Endothelial cell (in vitro differentiated cells): ENCODE results near the gene AHRR. TPM values are rescaled to one million over a fixed set of nuclear protein-coding genes. Genes with fewer than 3 reads are reported as not detected.
"Not testable (repeated sequence)": the region's sequence is repeated elsewhere in the genome, so short reads cannot be mapped to it uniquely, and the experiment has no call there.

Experiments
- DNase-seq: peaks from one replicate; pipeline ENCODE4 v3.0.0; 2021; ENCODE audit warnings: low spot score
- H3K27ac Mint-ChIP-seq: one replicate; pipeline ENCODE4 v1.8.0; 2021; ENCODE audit warnings: mixed read lengths, inconsistent platforms; ENCODE audit not compliant: unreplicated experiment
- H3K27me3 Mint-ChIP-seq: one replicate; pipeline ENCODE4 v1.8.0; 2021; ENCODE audit warnings: mild to moderate bottlenecking, moderate library complexity, mixed read lengths, inconsistent platforms; ENCODE audit not compliant: unreplicated experiment
- H3K36me3 Mint-ChIP-seq: one replicate; pipeline ENCODE4 v1.8.0; 2021; ENCODE audit warnings: mild to moderate bottlenecking, low read depth, mixed read lengths, inconsistent platforms; ENCODE audit not compliant: unreplicated experiment
- H3K4me1 Mint-ChIP-seq: one replicate; pipeline ENCODE4 v1.8.0; 2021; ENCODE audit warnings: mild to moderate bottlenecking, mixed read lengths, inconsistent platforms; ENCODE audit not compliant: unreplicated experiment
- H3K4me3 Mint-ChIP-seq: one replicate; pipeline ENCODE4 v1.8.0; 2021; ENCODE audit warnings: mild to moderate bottlenecking, mixed read lengths, inconsistent platforms; ENCODE audit not compliant: unreplicated experiment
- H3K9me3 Mint-ChIP-seq: one replicate; pipeline ENCODE4 v1.8.0; 2021; ENCODE audit warnings: mixed read lengths, inconsistent platforms; ENCODE audit not compliant: unreplicated experiment
- total RNA-seq: library from RNA; stranded (reverse); fragmentation: NEBNext Ultra II Directional; extraction: Animal tissue kit (Norgen Biotek cat#: 25700); gene quantifications from one replicate; pipeline ENCODE4 v1.2.1, GENCODE V29; 2021; ENCODE audit not compliant: unreplicated experiment
- TF ChIP-seq, protein P1 (sequence below): fragments of 200-600 bp; sonication (generic); IDR thresholded peaks from one replicate; pipeline ENCODE4 v1.5.0; 2021; ENCODE audit warnings: antibody characterized with exemption; ENCODE audit not compliant: unreplicated experiment

The AHRR gene
- total RNA-seq, 1 donor from 2014 or later: 8.7 TPM

DNA sequence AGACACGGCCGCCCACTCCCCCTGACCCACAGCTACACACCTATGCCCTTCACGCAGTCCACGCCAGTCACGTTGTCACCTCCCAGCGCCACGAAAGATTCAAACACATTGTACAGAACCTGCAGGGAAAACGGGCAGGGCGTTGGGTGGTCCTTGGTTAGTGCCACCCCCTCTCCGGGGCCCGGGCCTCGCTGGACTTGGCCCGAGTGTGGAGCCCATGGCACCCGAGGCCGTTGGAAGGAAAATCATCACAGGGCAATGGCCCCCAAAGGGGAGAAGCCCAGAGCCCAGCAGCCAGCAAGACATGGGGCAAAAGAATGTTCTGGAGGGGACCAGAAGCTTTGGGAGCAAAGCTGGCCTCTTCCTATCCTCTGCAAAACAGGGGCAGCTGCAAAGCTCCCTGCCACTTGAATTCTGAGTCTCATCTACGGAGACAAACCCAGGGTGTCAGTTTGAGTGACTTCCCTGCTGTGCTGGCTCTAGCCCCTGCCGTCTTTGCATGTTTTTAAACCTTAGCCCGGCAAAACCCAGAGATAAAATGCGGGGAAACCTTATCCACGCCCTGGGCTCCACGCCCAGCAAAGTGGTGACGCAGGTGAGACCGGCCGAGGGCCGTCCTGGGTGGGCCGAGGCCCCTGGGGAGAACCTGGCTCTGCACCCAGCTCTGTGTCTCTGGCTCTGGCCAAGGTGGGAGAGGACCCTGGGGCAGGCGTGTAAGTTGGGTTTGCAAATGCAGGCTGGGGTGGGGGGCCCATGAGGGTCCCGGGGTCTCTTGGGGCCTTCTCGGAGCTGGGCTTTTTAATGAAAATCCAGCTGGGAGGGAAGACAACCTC is 163.8 kb downstream of the AHRR start:
- no peaks in the 10 kb centered on the region for H3K9me3 Mint-ChIP-seq
- TF ChIP-seq, protein P1, sequence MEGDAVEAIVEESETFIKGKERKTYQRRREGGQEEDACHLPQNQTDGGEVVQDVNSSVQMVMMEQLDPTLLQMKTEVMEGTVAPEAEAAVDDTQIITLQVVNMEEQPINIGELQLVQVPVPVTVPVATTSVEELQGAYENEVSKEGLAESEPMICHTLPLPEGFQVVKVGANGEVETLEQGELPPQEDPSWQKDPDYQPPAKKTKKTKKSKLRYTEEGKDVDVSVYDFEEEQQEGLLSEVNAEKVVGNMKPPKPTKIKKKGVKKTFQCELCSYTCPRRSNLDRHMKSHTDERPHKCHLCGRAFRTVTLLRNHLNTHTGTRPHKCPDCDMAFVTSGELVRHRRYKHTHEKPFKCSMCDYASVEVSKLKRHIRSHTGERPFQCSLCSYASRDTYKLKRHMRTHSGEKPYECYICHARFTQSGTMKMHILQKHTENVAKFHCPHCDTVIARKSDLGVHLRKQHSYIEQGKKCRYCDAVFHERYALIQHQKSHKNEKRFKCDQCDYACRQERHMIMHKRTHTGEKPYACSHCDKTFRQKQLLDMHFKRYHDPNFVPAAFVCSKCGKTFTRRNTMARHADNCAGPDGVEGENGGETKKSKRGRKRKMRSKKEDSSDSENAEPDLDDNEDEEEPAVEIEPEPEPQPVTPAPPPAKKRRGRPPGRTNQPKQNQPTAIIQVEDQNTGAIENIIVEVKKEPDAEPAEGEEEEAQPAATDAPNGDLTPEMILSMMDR: no peak
- peaks cover 2% of the 10 kb centered on the region for H3K27me3 Mint-ChIP-seq
- DNase-seq: no peak
- no peaks in the 10 kb centered on the region for H3K36me3 Mint-ChIP-seq
- H3K27ac Mint-ChIP-seq: peak overlapping the region; percentile 13
- no peaks in the 10 kb centered on the region for H3K4me1 Mint-ChIP-seq
- H3K4me3 Mint-ChIP-seq: no peak overlapping the region

DNA sequence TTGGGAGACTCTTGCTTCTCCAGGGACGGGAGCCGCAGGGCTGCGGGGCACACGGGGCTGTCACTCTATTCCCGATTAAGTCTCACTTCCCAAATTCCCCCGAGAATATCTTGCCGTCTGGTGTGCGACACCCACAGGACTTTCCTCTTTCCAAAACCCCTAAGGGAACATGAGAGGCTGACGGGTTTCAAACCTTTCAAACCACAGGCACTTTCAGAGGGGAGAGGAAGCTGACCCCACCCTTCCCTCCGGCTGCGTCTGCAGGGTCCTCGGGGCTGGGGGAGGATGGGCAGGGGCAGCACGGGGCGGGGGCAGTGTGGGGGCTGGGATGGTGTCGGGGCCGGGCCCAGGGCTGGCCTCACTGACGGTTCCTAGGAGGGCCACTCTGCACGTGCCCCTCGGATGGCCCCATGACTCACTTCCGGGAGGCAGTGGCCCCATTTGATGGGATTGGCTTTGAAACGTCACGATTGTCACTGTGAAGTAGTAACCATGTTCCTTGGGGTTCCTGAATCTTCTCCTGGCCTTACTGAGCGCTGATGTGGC is 164.5 kb downstream of the AHRR start:
- Mint-ChIP-seq H3K36me3 (no peaks in the 10 kb centered on the region), H3K27ac (no peak overlapping the region), H3K4me1 (no peaks in the 10 kb centered on the region), H3K4me3 (no peak overlapping the region), H3K9me3 (no peaks in the 10 kb centered on the region), H3K27me3 (peaks cover 2% of the 10 kb centered on the region)
- DNase-seq: no peak
- TF ChIP-seq, protein P1: no peak

DNA sequence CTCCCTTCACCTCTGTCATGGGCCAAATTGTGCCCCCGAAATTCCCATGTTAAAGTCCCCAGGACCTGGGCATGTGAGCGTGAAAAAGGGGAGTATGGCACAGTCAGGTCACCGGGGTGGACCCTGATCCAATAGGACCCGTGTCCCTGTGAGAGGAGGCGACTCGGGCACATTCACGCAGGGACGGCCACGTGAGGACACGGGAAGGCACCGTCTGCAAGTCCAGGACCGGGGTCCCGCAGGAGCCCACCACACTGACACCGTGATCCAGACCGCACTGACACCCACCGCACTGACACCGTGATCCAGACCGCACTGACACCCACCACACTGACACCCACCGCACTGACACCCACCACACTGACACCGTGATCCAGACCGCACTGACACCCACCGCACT is 165.1 kb downstream of the AHRR start:
- not testable (repeated sequence) for H3K4me1 Mint-ChIP-seq, H3K4me3 Mint-ChIP-seq, H3K27me3 Mint-ChIP-seq, H3K27ac Mint-ChIP-seq, H3K9me3 Mint-ChIP-seq, DNase-seq, H3K36me3 Mint-ChIP-seq

Other genes starting within 250 kb of the AHRR start
- 6.8 TPM for gene PLEKHG4B, start 229.5 kb upstream of the AHRR start, total RNA-seq
- gene LRRC14B, start 130.2 kb upstream of the AHRR start, total RNA-seq: not detected
- 8.1 TPM for gene CCDC127, start 103.6 kb upstream of the AHRR start, total RNA-seq
- gene SDHA, start 103.4 kb upstream of the AHRR start, total RNA-seq: 73.5 TPM
- gene PDCD6, start 50.1 kb upstream of the AHRR start, total RNA-seq: 101 TPM
- 43.9 TPM for gene EXOC3, start 121.5 kb downstream of the AHRR start, total RNA-seq
- 1.1 TPM for gene SLC9A3, start 202.7 kb downstream of the AHRR start, total RNA-seq